ENCODE results near the gene CR1.
A peak's percentile ranks its signal among the peaks of the same experiment; 100 is the strongest.

Gene CR1

DNA sequence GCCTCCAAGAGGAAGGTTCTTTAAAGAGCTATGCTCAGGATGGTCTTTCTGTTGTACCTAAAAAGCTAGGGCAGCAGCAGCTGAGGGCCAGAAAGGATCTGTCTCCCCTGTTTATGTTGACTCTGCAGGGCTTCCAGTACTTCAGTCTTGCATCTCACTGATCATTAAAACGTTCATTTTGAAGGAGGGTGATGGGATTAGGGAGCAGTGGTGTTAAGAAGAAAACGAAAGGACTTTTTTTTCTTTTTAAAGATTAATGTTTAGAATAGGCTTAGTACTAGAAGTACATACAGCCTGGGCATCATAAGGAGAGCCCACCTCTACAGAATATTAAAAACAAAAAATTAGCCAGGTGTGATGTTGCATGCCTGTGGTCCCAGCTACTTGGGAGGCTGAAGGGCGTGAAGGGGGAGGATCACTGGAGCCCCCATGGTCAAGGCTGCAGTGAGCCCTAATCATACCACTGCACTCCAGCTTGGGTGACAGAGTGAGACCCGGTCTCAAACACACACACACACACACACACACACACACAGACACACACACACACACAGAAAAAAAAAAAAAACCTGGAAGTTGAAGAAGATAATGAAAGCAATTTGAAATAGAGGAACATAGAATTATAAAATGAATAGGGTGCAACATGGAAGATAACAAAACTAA lies 151.8 kb downstream of the CR1 start:
- no peaks in the 10 kb centered on the region for H3K36me3 Mint-ChIP-seq (ENCODE audit: low read depth)

GRCh38 chr1:207648334-207649209 lies 152.6 kb downstream of the CR1 start:
- Mint-ChIP-seq H3K4me3 (no peak overlapping the region), H3K27ac (peak overlapping the region in 1 of 3 experiments; percentile 76), H3K27me3 (ENCODE audit: low read depth) (no peaks in the 10 kb centered on the region)

More for the DNA sequence above, 151.8 kb downstream of the CR1 start:
- no peak overlapping the region for H3K27ac Mint-ChIP-seq
- TF ChIP-seq, protein P1, sequence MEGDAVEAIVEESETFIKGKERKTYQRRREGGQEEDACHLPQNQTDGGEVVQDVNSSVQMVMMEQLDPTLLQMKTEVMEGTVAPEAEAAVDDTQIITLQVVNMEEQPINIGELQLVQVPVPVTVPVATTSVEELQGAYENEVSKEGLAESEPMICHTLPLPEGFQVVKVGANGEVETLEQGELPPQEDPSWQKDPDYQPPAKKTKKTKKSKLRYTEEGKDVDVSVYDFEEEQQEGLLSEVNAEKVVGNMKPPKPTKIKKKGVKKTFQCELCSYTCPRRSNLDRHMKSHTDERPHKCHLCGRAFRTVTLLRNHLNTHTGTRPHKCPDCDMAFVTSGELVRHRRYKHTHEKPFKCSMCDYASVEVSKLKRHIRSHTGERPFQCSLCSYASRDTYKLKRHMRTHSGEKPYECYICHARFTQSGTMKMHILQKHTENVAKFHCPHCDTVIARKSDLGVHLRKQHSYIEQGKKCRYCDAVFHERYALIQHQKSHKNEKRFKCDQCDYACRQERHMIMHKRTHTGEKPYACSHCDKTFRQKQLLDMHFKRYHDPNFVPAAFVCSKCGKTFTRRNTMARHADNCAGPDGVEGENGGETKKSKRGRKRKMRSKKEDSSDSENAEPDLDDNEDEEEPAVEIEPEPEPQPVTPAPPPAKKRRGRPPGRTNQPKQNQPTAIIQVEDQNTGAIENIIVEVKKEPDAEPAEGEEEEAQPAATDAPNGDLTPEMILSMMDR (IDR thresholded peaks at IDR 0.05; ENCODE audit: unreplicated experiment in 3 of 3), result no peak
- H3K4me3 Mint-ChIP-seq, result no peak overlapping the region
- peaks cover 5% of the 10 kb centered on the region for H3K4me1 Mint-ChIP-seq
- H3K27me3 Mint-ChIP-seq (ENCODE audit: low read depth), result no peaks in the 10 kb centered on the region
- H3K9me3 Mint-ChIP-seq, result no peaks in the 10 kb centered on the region

GRCh38 chr1:207649210-207649753 lies 153.3 kb downstream of the CR1 start:
- Mint-ChIP-seq H3K4me3 (no peak overlapping the region), H3K4me1 (peaks cover 5% of the 10 kb centered on the region), H3K27me3 (ENCODE audit: low read depth) (no peaks in the 10 kb centered on the region), H3K9me3 (no peaks in the 10 kb centered on the region), H3K36me3 (ENCODE audit: low read depth) (no peaks in the 10 kb centered on the region), H3K27ac (peak overlapping the region in 1 of 3 experiments; percentile 76)
- TF ChIP-seq, protein P1 (IDR thresholded peaks at IDR 0.05; ENCODE audit: unreplicated experiment in 3 of 3), result no peak

More at GRCh38 chr1:207648334-207649209, 152.6 kb downstream of the CR1 start:
- Mint-ChIP-seq H3K9me3 (no peaks in the 10 kb centered on the region), H3K4me1 (peaks cover 5% of the 10 kb centered on the region), H3K36me3 (ENCODE audit: low read depth) (no peaks in the 10 kb centered on the region)
- TF ChIP-seq, protein P1 (IDR thresholded peaks at IDR 0.05; ENCODE audit: unreplicated experiment in 3 of 3), result no peak

GRCh38 chr1:207649865-207650580 lies 154.1 kb downstream of the CR1 start:
- TF ChIP-seq, protein P1 (IDR thresholded peaks at IDR 0.05; ENCODE audit: unreplicated experiment in 3 of 3), result no peak
- Mint-ChIP-seq H3K27me3 (ENCODE audit: low read depth) (no peaks in the 10 kb centered on the region), H3K9me3 (no peaks in the 10 kb centered on the region), H3K4me3 (no peak overlapping the region), H3K4me1 (peaks cover 5% of the 10 kb centered on the region), H3K27ac (no peak overlapping the region), H3K36me3 (ENCODE audit: low read depth) (no peaks in the 10 kb centered on the region)

- TF ChIP-seq, protein P1 (IDR thresholded peaks at IDR 0.05; ENCODE audit: unreplicated experiment in 3 of 3), result no peak
- Mint-ChIP-seq H3K27me3 (ENCODE audit: low read depth) (no peaks in the 10 kb centered on the region), H3K27ac (no peak overlapping the region)
Observed at GRCh38 chr1:207651583-207651982, 155.6 kb downstream of the CR1 start.

More at GRCh38 chr1:207651583-207651982, 155.6 kb downstream of the CR1 start:
- H3K36me3 Mint-ChIP-seq (ENCODE audit: low read depth), result no peaks in the 10 kb centered on the region
- H3K9me3 Mint-ChIP-seq, result no peaks in the 10 kb centered on the region
- H3K4me1 Mint-ChIP-seq, result peaks cover 5% of the 10 kb centered on the region
- H3K4me3 Mint-ChIP-seq, result no peak overlapping the region

All from nephron (organoid).